Natural killer cell treated with Interleukin-12 subunit alpha and Interleukin-12 subunit beta and Interleukin-15 and Interleukin-18, amount 100 ng/mL, for 72 hours (primary cell): ENCODE results near the gene CLCN3. TPM values are rescaled to one million over a fixed set of nuclear protein-coding genes. Genes with fewer than 3 reads are reported as not detected.

ENCODE experiments used
- ATAC-seq, 2 donors: fragments of 150-1000 bp; cut with Tn5 transposase in 1 of 2; sonication (Bioruptor Pico), chemical (Tn5 transposase) in 1 of 2; 2 replicates each; pipeline ENCODE4 v1.10.0; 2021
- DNase-seq: peaks from one replicate; pipeline ENCODE4 v3.0.0; 2022; ENCODE audit warnings: low spot score
- H3K27ac Mint-ChIP-seq, 2 donors: 1 replicate in 1 of 2; 2 replicates in 1 of 2; pipeline ENCODE4 v1.8.0; 2022; ENCODE audit warnings: mixed read lengths in 2 of 2, mild to moderate bottlenecking in 1 of 2, moderate library complexity in 1 of 2
- H3K27me3 Mint-ChIP-seq, 2 donors: 1 replicate in 1 of 2; 2 replicates in 1 of 2; pipeline ENCODE4 v1.8.0; 2022; ENCODE audit warnings: mixed read lengths in 2 of 2
- H3K36me3 Mint-ChIP-seq: one replicate; pipeline ENCODE4 v1.8.0; 2022; ENCODE audit warnings: mixed read lengths
- H3K4me1 Mint-ChIP-seq, 2 donors: 1 replicate in 1 of 2; 2 replicates in 1 of 2; pipeline ENCODE4 v1.8.0; 2022; ENCODE audit warnings: low read depth in 2 of 2, mixed read lengths in 2 of 2, mild to moderate bottlenecking in 1 of 2
- H3K4me3 Mint-ChIP-seq: one replicate; pipeline ENCODE4 v1.8.0; 2022; ENCODE audit warnings: mixed read lengths
- H3K9me3 Mint-ChIP-seq: 2 replicates; pipeline ENCODE4 v1.8.0; 2022; ENCODE audit warnings: mixed read lengths
- total RNA-seq, 2 donors: library from RNA; stranded (reverse); gene quantifications; one replicate each; pipeline ENCODE4 v1.2.3, GENCODE V29; 2022

Gene CLCN3
- total RNA-seq, 2 donors from 2014 or later, result 21.8 to 24.9 TPM

- no peak overlapping the region for H3K4me3 Mint-ChIP-seq
- H3K36me3 Mint-ChIP-seq, result no peaks in the 10 kb centered on the region
- DNase-seq (no peak), ATAC-seq (peak; percentile 56 to 59)
- H3K9me3 Mint-ChIP-seq, result no peaks in the 10 kb centered on the region
- peak overlapping the region in 1 of 2 donors; percentile 27 for H3K27ac Mint-ChIP-seq
- peaks cover 8 to 17% of the 10 kb centered on the region in 2 donors for H3K4me1 Mint-ChIP-seq
- H3K27me3 Mint-ChIP-seq, result no peaks in the 10 kb centered on the region
These were observed 32.2 kb downstream of the CLCN3 start for GRCh38 chr4:169652535-169652934.

- Mint-ChIP-seq H3K36me3 (no peaks in the 10 kb centered on the region), H3K4me1 (peaks cover 22% of the 10 kb centered on the region in 2 donors), H3K27ac (no peak overlapping the region), H3K27me3 (no peaks in the 10 kb centered on the region), H3K9me3 (no peaks in the 10 kb centered on the region), H3K4me3 (no peak overlapping the region)
- ATAC-seq (no peak), DNase-seq (no peak)
These were observed 35.0 kb downstream of the CLCN3 start for GRCh38 chr4:169655401-169655800.

GRCh38 chr4:169657470-169658107, 37.2 kb downstream of the CLCN3 start:
- H3K27ac Mint-ChIP-seq, result no peak overlapping the region
- no peaks in the 10 kb centered on the region for H3K36me3 Mint-ChIP-seq
- DNase-seq, result no peak
- H3K9me3 Mint-ChIP-seq, result no peaks in the 10 kb centered on the region
- H3K4me3 Mint-ChIP-seq, result no peak overlapping the region
- H3K4me1 Mint-ChIP-seq, result peaks cover 18 to 22% of the 10 kb centered on the region in 2 donors
- no peak for ATAC-seq
- no peaks in the 10 kb centered on the region for H3K27me3 Mint-ChIP-seq

- peaks cover 12 to 16% of the 10 kb centered on the region in 2 donors for H3K4me1 Mint-ChIP-seq
- ATAC-seq, result no peak
These were observed 37.8 kb downstream of the CLCN3 start for GRCh38 chr4:169658196-169658595.

GRCh38 chr4:169658975-169659715, 38.8 kb downstream of the CLCN3 start:
- Mint-ChIP-seq H3K9me3 (no peaks in the 10 kb centered on the region), H3K36me3 (no peaks in the 10 kb centered on the region), H3K4me1 (peaks cover 14 to 16% of the 10 kb centered on the region in 2 donors), H3K27ac (peak overlapping the region; percentile 87 to 98), H3K27me3 (no peaks in the 10 kb centered on the region), H3K4me3 (peak overlapping the region; percentile 73)
- DNase-seq (no peak), ATAC-seq (no peak)

More at GRCh38 chr4:169658196-169658595, 37.8 kb downstream of the CLCN3 start:
- no peaks in the 10 kb centered on the region for H3K36me3 Mint-ChIP-seq
- H3K27ac Mint-ChIP-seq, result no peak overlapping the region
- no peak for DNase-seq
- no peak overlapping the region for H3K4me3 Mint-ChIP-seq
- no peaks in the 10 kb centered on the region for H3K27me3 Mint-ChIP-seq
- no peaks in the 10 kb centered on the region for H3K9me3 Mint-ChIP-seq

- peak; percentile 80 for DNase-seq
- peak overlapping the region; percentile 87 to 98 for H3K27ac Mint-ChIP-seq
- H3K27me3 Mint-ChIP-seq, result no peaks in the 10 kb centered on the region
- H3K36me3 Mint-ChIP-seq, result no peaks in the 10 kb centered on the region
- H3K9me3 Mint-ChIP-seq, result no peaks in the 10 kb centered on the region
- peak; percentile 100 for ATAC-seq
- peaks cover 15 to 17% of the 10 kb centered on the region in 2 donors for H3K4me1 Mint-ChIP-seq
- H3K4me3 Mint-ChIP-seq, result peak overlapping the region; percentile 73
These were observed 39.6 kb downstream of the CLCN3 start for GRCh38 chr4:169659716-169660670.

- DNase-seq (no peak), ATAC-seq (no peak)
- H3K4me1 Mint-ChIP-seq, result peaks cover 22 to 23% of the 10 kb centered on the region in 2 donors
- H3K4me3 Mint-ChIP-seq, result no peak overlapping the region
- peak overlapping the region in 1 of 2 donors; percentile 87 for H3K27ac Mint-ChIP-seq
- H3K36me3 Mint-ChIP-seq, result no peaks in the 10 kb centered on the region
- H3K9me3 Mint-ChIP-seq, result no peaks in the 10 kb centered on the region
- no peaks in the 10 kb centered on the region for H3K27me3 Mint-ChIP-seq
These were observed 40.6 kb downstream of the CLCN3 start for GRCh38 chr4:169660929-169661328.

- no peak overlapping the region for H3K4me3 Mint-ChIP-seq
- peaks cover 22 to 23% of the 10 kb centered on the region in 2 donors for H3K4me1 Mint-ChIP-seq
- no peak overlapping the region for H3K27ac Mint-ChIP-seq
- no peaks in the 10 kb centered on the region for H3K27me3 Mint-ChIP-seq
- no peaks in the 10 kb centered on the region for H3K9me3 Mint-ChIP-seq
- DNase-seq, result no peak
- ATAC-seq, result no peak
- H3K36me3 Mint-ChIP-seq, result no peaks in the 10 kb centered on the region
These were observed 41.4 kb downstream of the CLCN3 start for GRCh38 chr4:169661761-169662160.

GRCh38 chr4:169662206-169662605, 41.8 kb downstream of the CLCN3 start:
- Mint-ChIP-seq H3K9me3 (no peaks in the 10 kb centered on the region), H3K4me1 (peaks cover 22 to 23% of the 10 kb centered on the region in 2 donors), H3K36me3 (no peaks in the 10 kb centered on the region), H3K27me3 (no peaks in the 10 kb centered on the region), H3K4me3 (no peak overlapping the region), H3K27ac (no peak overlapping the region)
- DNase-seq (no peak), ATAC-seq (no peak)

- Mint-ChIP-seq H3K27me3 (no peaks in the 10 kb centered on the region), H3K4me3 (no peak overlapping the region), H3K36me3 (no peaks in the 10 kb centered on the region), H3K27ac (no peak overlapping the region), H3K4me1 (peaks cover 22 to 23% of the 10 kb centered on the region in 2 donors), H3K9me3 (no peaks in the 10 kb centered on the region)
- DNase-seq (no peak), ATAC-seq (no peak)
These were observed 43.0 kb downstream of the CLCN3 start for GRCh38 chr4:169663402-169663801.

- DNase-seq (no peak), ATAC-seq (no peak)
- Mint-ChIP-seq H3K36me3 (no peaks in the 10 kb centered on the region), H3K4me1 (peaks cover 21 to 22% of the 10 kb centered on the region in 2 donors), H3K9me3 (no peaks in the 10 kb centered on the region), H3K27me3 (no peaks in the 10 kb centered on the region), H3K27ac (no peak overlapping the region), H3K4me3 (no peak overlapping the region)
These were observed 43.5 kb downstream of the CLCN3 start for GRCh38 chr4:169663831-169664230.

GRCh38 chr4:169664615-169665014, 44.2 kb downstream of the CLCN3 start:
- H3K4me3 Mint-ChIP-seq, result no peak overlapping the region
- ATAC-seq (no peak), DNase-seq (no peak)
- H3K9me3 Mint-ChIP-seq, result no peaks in the 10 kb centered on the region
- no peak overlapping the region for H3K27ac Mint-ChIP-seq
- H3K36me3 Mint-ChIP-seq, result no peaks in the 10 kb centered on the region
- H3K27me3 Mint-ChIP-seq, result no peaks in the 10 kb centered on the region
- peaks cover 17 to 20% of the 10 kb centered on the region in 2 donors for H3K4me1 Mint-ChIP-seq

- Mint-ChIP-seq H3K36me3 (no peaks in the 10 kb centered on the region), H3K9me3 (no peaks in the 10 kb centered on the region), H3K4me3 (no peak overlapping the region), H3K27ac (peak overlapping the region in 1 of 2 donors; percentile 56), H3K27me3 (no peaks in the 10 kb centered on the region), H3K4me1 (peaks cover 11 to 17% of the 10 kb centered on the region in 2 donors)
- DNase-seq (no peak), ATAC-seq (no peak)
These were observed 44.8 kb downstream of the CLCN3 start for GRCh38 chr4:169665046-169665737.
